Astrocyte of the hippocampus (primary cell): Measurements from ENCODE around the gene ME3.
"Not testable (repeated sequence)": the region's sequence is repeated elsewhere in the genome, so short reads cannot be mapped to it uniquely, and the experiment has no call there.

ENCODE experiments used
- DNase-seq: peaks from one replicate; pipeline ENCODE4 v3.0.0; 2011; ENCODE audit warnings: low read depth, low spot score

Gene ME3

DNA sequence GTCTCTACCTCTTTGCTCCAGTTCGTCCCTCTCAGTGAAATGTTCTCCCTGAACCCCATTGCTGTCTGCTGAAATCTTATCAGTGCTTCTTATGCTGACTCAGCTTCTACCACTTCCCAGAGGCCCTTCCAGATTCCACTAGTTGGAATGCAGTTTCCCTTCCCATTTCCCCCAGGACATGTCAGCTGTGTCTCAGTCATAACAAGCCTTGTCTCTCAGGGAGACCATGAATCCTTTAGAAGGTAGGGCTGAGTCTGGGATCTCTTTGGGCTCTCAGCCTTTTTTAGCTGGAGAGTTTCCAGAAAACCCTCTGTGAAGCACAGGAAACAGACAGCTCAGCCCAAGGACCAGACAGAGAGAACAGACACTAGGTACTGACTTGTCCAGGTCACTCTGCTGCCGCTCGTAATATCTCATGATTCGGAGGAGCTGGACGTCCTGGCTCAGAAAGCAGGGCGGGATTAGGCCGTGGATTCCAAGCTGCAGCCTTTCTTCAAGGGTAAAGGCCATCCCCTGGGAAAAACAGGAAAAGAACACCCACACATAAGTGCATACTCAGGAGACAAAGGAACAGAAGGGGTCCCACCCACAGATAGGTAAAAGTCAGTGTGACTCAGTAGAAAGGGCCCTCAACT is 113.0 kb downstream of the ME3 start:
- peak; percentile 74 for DNase-seq

DNA sequence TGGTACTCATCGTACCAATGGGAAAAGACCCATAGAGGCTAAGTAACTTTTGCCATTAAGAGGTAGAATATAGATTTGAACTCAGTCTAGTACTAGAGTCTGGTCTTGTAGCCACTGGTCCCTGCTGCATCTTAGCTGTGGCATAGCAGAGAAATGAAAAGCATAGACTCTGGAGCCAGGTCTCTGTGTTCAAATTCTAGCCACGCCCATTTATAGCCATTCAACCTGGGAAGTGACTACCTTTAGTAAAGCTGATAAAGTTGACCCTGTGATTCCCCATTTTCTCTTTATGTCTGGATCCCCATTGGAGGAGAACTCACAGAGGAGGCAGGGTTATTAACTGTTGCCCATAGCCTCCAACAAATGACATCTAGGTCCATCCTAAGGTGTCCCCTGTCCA is 113.6 kb downstream of the ME3 start:
- no peak for DNase-seq

DNA sequence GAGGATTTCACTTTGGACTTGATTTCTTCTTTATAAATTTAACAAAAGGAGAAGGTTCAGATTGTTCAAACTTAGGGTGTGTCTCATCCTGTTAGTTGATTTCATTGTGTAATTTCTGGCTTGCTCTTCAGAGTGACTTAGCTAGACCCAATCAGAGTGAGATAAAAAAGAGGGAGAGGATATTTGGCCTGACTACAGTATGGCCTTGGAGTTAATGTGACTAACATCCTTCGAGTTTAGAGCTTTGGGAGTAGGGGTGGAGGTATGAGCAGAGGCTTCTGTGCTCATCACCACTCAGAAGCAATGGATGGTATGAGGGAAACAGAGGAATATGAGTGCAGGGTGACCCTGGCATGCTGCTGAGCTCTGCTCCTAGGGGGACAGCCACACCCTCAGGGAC is 114.2 kb downstream of the ME3 start:
- DNase-seq = no peak

DNA sequence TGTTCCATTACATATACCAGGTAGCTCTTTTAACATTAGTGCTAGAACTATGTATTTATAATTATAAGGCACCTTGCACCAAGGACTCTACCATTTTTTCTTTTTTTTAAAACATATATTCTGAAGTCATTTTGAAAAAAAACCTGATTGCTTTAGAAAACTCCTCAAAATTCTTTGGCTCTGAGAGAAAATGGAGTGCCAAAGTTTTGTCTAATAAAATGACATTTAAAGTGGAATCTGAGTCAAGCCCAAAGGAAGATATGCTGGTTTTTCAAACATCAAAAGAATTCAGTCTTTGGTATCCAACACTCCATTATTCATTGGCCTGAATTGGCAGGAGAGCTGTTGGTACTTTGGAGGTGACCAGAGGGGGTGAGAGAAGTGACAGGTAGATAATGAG is 116.5 kb downstream of the ME3 start:
- DNase-seq = peak; percentile 14

DNA sequence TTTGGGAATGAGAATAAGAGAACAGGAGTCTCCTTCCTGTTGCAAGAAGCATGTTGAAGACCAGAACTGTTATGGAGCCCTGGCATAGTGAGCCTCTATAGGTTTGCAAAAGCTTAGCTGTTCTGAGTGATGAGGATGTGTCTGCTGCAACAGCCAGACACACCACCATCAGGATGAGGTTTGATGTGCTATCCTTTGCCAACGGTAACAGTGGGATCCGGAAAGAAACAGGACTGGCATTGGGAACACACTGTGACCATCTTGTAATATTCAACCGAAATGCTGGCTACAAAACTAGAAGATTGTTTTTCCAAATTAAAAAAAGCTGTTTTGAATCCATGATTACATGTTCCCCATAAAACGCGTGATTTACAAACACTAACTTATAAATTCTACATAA is 117.0 kb downstream of the ME3 start:
- DNase-seq = no peak

DNA sequence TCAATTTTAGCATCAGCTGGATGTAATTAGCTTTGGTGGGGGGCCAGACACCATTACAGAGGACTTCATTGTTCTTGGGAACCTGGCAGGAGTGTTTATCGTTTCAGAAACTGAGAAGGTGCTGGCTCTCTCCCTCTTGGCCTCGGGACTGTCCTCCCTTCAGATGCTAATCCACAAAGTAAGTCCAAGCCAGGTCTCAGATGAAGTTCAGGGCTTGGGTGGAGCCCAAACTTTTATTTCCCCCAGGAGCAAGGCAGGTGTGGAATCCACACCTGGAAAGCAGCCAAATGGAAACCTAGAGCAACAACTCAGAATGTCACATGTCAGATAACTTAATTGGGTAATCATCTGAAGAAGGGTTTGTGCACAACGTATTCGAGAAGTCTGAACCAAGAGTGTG is 119.2 kb downstream of the ME3 start:
- peak; percentile 20 for DNase-seq

DNA sequence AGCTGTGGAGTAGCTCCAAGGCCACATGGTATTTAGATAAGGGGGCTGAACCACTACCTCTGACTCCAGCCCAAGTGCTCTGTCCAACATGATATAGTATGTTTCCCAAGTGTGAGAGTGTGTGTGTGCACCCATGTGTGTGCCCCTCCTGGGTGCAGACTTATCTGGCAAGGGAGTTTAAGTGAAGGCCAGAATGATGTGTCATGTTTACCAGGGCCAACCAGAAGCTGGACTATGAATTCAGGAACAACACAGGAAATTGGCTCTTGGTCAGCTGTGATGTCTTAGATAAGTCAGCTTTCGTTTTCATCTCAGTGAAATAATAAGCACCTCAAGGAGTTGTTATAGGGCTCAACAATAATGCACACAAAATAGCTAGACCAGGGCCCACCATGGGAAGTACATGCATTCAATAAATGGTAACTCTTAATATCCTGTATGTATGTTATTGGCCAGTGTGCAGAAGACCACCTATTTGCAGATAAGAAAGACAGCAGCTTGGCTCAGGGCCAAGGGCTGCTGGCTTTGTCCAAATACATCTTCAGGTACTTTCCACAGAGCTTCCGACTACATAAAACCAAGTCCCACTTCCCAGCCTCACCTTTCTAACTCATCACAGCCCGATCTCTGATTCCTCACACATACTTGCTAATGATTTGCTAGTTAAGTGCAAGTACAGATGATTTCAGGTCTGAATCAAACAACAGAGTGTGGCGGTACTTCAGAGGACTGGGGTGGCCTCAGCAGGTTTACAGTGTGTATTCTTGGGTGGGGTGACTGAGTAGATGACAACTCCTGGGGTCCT is 120.9 kb downstream of the ME3 start:
- DNase-seq = peak; percentile 93

DNA sequence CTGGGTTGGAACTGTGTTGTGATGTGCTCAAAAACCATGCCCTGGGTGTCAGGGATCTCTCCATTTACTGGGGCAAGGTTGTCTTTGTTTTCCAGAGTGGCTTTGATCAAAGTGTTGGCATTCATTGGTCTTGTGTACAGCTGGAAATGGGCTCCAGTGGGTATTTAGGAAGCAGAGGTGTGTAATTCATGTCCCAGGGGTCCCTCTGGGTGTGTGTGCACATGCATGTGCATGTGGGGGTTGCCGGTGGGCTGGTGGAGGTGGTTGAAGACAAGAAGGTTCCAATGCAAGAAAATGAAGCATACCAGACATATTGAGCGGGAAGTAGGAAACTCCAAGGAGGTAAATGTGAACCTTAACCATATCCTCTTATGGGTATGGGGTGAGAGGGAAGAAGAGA is 121.7 kb downstream of the ME3 start:
- no peak for DNase-seq

DNA sequence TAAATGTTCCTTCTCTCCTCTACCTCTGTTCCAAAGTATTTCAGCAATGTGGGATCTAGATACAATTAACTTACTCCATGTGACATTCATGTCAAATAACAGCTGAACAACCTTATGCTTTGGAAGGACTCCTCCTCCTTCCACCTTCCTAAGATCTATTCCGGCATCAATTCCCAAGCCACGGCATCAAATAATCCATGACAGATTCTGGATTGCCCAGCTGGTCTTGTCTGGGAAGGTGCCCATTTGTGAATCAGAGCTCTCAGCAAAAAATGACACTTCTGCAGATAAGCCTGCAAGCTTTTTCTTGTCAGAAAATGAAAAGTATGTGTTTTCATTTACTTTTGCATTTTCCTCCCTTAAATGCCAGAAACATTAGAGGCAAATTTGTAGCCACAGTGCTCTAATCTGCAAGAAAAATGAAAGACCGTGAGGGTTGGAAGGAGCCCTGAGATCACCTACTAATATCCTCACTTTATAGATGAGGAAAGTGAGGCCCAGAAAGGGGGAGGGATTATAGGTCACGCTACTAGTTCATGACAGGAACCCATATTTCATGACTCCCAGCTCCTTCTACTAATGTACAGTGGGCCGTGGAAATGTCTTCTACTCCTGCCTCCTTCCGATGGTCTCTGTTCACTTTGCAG is 124.0 kb downstream of the ME3 start:
- DNase-seq = peak; percentile 61

DNA sequence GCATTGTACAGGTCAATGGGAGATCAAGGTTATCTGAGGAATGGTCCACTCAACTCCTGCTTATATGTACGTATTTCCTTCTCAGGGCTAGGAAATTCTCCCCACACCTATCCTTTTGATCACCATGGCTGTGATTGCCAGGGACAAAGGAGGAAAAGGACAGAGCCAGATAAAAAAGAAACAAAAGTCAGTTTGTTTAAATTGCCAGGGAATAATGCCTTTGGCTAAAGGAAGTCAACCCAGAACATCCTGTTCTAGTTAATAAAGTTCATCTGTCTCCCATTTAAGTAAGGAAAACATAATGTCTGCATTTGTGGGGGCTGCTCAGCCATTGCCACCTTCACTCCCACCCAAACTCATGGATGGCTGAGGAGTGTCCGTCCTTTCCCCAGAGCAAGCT is 124.7 kb downstream of the ME3 start:
- DNase-seq = no peak

DNA sequence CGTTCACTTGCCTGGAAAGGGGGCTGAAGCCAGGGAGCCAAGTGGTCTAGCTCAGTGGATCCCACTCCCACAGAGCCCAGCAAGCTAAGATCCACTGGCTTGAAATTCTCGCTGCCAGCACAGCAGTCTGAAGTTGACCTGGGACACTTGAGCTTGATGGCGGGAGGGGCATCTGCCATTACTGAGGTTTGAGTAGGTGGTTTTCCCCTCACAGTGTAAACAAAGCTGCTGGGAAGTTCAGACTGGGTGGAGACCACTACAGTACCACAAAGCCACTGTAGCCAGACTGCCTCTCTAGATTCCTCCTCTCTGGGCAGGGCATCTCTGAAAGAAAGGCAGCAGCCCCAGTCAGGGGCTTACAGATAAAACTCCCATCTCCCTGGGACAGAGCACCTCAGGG is 131.1 kb downstream of the ME3 start:
- not testable (repeated sequence) for DNase-seq

DNA sequence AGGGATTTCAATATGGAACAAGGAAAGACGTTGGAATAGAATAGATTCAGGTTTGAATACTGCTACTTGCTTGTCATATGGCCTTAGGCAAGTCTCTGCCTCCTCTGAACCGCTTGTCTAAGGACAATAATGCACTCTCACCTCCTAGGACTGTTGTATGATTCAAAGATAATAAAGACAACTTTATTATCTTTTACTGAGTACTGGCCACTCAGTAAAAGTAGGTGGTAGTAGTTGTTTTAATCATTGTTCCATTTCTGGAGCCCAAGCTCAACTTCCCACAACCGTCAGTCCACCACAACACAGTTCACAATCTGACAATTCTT is 134.2 kb downstream of the ME3 start:
- no peak for DNase-seq

DNA sequence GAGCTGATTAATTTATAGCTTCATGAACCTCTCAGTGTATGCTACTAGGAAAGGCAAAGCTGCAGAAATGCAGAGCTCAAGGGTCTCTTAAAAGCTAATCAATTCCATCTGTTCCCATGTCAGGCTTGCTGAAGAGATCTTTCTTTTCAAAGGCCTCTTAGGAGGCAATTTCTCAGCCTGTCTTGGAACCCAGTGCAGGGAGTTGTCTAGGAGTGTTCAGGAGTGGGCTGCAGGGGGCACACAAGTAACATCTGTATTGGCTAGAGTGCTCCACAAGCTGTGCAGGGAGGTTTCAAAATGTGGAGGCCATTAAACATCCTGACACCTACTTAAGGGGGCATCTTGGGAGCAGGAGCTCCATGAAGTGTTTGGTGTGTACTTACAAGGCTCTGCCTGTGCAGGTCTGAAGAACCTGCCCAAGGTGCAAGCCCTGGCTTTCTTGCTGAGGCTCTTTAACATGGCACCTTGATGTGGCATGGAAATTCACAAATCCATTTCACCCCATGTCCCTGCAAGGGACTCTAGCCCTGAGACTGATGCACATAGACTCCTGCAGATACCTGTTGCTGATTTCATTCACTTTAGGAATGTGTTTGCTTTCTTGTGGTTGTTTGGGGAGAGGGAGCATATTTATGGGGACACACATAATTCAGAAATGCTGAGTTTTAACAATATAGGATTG is 134.7 kb downstream of the ME3 start:
- DNase-seq = no peak

DNA sequence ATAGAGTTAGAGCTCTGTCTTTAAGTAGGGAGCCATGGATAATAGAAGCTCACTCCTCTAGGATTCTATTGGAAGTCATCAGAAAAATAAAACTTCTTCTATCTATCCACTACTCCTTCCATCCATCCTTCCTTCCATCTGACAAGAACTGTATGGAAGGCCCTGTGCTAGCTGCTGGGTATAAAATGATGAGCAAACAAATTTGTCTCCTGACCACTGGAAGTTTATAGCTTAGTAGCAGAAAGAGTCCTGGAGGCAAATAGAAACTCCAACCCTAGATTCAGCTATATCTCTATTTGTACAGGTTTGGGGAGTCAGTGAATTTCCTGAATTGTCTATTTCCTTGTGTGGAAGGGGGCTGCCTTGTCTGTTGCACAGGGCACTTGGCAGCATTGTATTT is 136.6 kb downstream of the ME3 start:
- no peak for DNase-seq

DNA sequence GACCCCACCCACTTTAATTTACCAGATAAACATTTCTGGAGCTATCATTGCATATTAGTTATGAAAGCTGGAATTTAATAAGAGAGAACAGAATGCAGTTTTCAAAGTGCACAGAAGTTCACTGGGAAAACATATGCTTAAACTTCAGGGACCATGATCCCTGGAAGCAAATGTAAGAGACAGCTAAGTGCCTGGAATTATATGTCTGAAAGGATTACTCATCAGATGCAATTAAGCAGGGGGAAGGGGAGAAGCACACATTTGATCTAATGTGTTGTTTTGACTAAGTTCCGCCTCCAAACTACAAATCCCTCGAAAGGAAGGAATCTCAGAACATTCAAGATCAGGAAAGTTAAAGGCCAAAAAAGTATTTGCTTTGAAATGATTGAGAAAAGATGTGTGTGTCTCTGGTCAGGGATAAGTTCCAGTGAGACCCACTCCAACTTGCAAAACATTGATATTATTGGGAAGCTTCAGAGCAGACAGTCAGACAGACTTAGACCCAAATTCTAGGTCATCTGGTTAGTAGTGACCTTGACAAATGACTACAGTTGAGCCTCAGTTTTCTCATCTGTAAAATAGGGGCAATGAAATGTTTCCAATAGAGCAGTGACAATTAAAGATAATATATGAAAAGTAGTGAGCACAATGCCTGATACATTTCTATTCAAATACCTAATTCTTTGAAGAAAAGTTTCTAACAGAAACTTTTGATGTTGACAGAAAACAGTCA is 147.6 kb downstream of the ME3 start:
- DNase-seq = peak; percentile 73

DNA sequence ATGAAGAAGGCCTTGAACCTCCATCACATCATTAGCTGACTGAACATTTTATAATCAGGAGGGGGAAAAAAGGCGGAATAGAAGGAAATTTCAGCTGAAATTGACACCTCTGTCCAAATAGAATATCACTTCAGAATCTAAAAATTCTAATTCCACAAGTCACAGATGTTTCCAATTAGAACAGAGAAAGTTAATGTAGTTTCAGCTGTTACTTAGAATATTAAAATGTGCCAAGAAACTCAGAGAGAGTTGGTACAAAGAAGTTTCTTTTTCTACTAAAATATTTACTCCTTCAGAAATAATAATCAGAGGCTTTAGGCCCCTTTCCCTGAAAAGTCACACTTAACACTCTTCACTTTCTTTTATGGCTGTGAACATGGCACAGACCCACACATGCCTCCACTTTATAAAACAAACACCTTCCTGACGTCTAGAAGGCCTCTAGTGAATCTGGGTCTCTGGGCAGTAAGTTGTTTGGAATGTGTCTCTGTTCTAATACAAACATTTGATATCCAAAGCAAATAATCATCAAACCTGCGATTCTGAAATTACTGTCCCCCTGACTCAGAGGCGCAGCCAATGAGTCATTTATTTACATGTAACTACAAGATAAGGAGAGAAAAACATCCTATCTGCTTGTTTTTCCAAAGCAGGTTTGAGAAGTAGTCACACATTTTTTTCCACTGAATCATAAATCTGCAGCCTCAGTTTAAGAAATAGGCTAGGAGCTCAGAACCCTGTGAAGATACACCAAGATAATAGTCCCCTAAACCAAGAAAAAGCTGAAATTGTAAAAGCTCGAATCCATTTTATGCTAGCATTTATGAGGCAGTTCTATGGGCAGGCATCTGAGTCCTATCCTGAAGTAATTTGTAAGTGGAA is 148.4 kb downstream of the ME3 start:
- peak; percentile 94 for DNase-seq

DNA sequence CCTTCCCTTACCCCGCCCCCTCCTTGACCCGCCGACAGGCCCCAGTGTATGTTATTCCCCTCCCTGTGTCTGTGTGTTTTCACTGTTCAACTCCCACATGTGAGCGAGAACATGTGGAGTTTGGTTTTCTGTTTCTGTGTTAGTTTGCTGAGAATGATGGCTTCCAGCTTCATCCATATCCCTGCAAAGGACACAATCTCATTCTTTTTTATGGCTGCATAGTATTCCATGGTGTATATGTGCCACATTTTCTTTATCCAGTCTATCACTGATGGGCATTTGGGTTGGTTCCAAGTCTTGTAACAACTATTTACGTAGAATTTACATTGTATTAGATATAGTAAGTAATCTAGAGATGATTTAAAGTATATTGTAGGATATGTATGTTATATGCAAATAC is 149.9 kb downstream of the ME3 start:
- not testable (repeated sequence) for DNase-seq

DNA sequence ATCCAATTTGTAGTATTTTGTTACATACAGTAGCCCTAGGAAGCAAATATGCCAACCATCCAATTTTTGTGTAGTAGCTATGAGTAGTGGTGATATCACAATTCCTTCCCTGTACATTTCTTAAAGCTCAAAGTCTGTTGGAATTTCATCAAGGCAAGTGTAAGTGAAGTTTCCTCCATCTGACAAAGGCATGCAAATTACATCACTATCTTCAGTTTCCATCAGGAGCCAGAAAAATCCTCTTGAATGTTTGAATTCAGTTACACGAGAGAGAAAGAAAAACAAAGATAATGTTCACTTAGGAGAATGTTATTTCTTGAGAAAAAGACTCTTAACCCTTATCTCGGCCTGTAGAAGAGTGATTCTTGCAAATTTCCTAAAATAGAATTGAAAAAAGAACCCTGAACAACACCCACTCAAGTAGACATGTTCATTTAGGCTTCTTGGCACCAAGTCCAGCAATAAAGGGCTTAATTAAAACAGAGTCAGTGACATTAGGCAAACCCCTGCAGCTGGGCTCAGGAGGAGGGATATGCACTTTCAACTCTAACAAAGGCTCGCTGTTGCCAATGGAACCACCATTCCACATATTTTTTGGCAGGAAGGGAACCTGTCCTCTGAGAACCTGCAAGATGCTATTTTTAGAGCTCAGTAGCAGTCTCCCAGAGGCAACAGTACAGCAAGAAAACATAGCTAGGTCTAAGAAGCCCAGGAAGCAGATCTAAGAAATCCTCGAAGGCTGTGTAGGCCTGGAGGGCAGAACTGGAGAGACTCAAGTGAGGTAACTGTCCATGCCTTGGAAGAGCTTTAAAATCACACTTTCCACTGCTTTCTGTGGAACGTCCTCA is 153.1 kb downstream of the ME3 start:
- peak; percentile 80 for DNase-seq

DNA sequence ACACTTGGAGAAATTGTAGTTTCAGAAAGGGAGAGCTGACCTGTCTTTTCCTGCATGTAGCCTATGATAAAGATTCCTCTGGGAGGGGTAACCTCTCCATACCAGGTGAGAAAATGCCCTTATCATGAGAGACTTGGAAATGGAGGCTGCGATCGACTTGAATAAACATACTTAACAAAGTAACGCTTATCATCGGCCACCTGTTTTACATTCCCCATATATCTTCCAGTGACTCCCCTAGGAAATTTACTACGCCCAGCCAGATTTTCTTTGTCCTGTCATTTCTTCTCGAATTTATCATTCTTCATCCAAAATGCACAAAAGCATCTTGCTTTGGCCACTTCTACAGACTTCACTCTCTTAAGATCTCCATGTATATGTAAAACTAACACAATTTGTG is 154.2 kb downstream of the ME3 start:
- no peak for DNase-seq

DNA sequence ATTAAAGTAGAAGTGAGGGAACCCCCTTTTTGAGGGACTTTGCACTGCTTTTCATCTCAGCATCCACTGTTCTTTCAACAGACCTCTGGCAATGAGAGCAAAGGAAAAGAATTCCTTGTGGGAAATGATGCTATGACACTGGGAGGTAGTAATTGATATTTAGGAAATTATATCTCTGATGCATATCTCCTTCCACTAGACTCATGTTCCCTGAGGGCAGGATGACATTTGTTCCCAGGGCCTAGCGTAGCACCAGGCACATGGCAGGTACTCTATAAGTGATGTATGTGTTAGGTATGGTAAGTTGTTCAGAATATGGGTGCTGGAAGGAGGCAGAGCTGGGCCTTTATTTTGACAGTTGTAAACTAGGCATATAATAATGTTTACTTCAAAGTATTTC is 154.9 kb downstream of the ME3 start:
- DNase-seq = no peak
